ENCODE results near the gene CEP68. TPM values are rescaled to one million over a fixed set of nuclear protein-coding genes. Genes with fewer than 3 reads are reported as not detected.

Gene CEP68
- total and polyA plus RNA-seq, 8 donors, result 4.4 to 13.2 (median 10.1) TPM

GRCh38 chr2:65026154-65026553, 30.1 kb upstream of the CEP68 start:
- Histone ChIP-seq H3K9me3 (no peaks in the 10 kb centered on the region), H3K4me1 (peaks cover 0 to 2% (median under 1%) of the 10 kb centered on the region in 3 donors), H3K36me3 (peaks cover 0 to 9% (median 0%) of the 10 kb centered on the region in 3 donors), H3K27ac (no peak overlapping the region), H3K27me3 (no peaks in the 10 kb centered on the region), H3K4me3 (no peak overlapping the region)
- WGBS, 2 donors, result 91 to 92% methylated on average over 8 of the region's 8 CpGs
- FAIRE-seq (no peak), ATAC-seq (no peak), DNase-seq (no peak)
- intact Hi-C loops (cut with DNase I), result no loop called here
- TF ChIP-seq CTCF (IDR thresholded peaks at IDR 0.05), result no peak

GRCh38 chr2:65026704-65027464, 29.3 kb upstream of the CEP68 start:
- H3K4me3 ChIP-seq, result no peak overlapping the region
- intact Hi-C loops (cut with DNase I), result no loop called here
- H3K27me3 ChIP-seq, result no peaks in the 10 kb centered on the region
- no peak for DNase-seq
- no peaks in the 10 kb centered on the region for H3K9me3 ChIP-seq
- no peak for ATAC-seq
- WGBS, 2 donors, result 93 to 94% methylated on average over 13 of the region's 13 CpGs
- no peak for FAIRE-seq
- no peak for TF ChIP-seq CTCF (IDR thresholded peaks at IDR 0.05)
- no peak overlapping the region for H3K27ac ChIP-seq
- H3K36me3 ChIP-seq, result peaks cover 0 to 2% (median 0%) of the 10 kb centered on the region in 3 donors
- H3K4me1 ChIP-seq, result peaks cover 0 to 9% (median 8%) of the 10 kb centered on the region in 3 donors

GRCh38 chr2:65027616-65028244, 28.5 kb upstream of the CEP68 start:
- peaks cover 0 to 16% (median 10%) of the 10 kb centered on the region in 3 donors for H3K4me1 ChIP-seq
- ATAC-seq (no peak), FAIRE-seq (no peak), DNase-seq (no peak)
- H3K9me3 ChIP-seq, result no peaks in the 10 kb centered on the region
- H3K4me3 ChIP-seq, result no peak overlapping the region
- no peaks in the 10 kb centered on the region for H3K27me3 ChIP-seq
- TF ChIP-seq CTCF (IDR thresholded peaks at IDR 0.05), result no peak
- 64 to 68% methylated on average over 8 of the region's 8 CpGs for WGBS, 2 donors
- H3K36me3 ChIP-seq, result no peaks in the 10 kb centered on the region
- intact Hi-C loops (cut with DNase I), result no loop called here
- H3K27ac ChIP-seq, result peak overlapping the region in 2 of 4 donors; percentile 1 to 31

- peak overlapping the region; percentile 19 to 81 (median 71) for H3K27ac ChIP-seq
- FAIRE-seq (no peak), ATAC-seq (no peak), DNase-seq (no peak)
- H3K4me1 ChIP-seq, result peaks cover 0 to 16% (median 10%) of the 10 kb centered on the region in 3 donors
- peak overlapping the region in 1 of 4 donors; percentile 11 for H3K4me3 ChIP-seq
- H3K27me3 ChIP-seq, result no peaks in the 10 kb centered on the region
- no peaks in the 10 kb centered on the region for H3K9me3 ChIP-seq
- no peaks in the 10 kb centered on the region for H3K36me3 ChIP-seq
- intact Hi-C loops (cut with DNase I), result no loop called here
- 66 to 70% methylated on average over 11 of the region's 11 CpGs for WGBS, 2 donors
- TF ChIP-seq CTCF (IDR thresholded peaks at IDR 0.05), result no peak
These were observed 25.5 kb upstream of the CEP68 start for GRCh38 chr2:65030476-65031332.
